ENCODE data around the gene RSPH6A.
"Not testable (repeated sequence)": the region's sequence is repeated elsewhere in the genome, so short reads cannot be mapped to it uniquely, and the experiment has no call there.

Gene RSPH6A

DNA sequence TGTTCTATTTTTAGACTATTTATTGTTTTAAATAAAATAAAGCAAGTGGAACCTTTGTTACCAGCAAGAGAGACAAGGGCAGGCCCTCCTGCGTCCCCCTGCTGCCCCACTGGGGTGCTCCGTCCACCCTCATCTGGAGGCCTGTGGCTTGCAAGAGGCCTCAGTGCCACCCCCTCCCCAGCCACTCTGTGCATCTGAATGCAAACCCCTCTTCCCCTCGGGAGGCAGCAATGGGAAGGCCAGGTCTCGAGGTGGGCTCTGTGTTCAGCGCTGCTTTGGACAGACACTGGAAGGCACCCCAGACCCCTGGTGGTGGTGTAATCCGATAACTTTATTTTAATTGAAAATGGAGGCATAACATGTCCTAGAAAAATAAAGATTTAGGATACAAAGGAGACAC is 50.6 kb downstream of the RSPH6A start:
- DNase-seq (ENCODE audit: low read depth): no peak

DNA sequence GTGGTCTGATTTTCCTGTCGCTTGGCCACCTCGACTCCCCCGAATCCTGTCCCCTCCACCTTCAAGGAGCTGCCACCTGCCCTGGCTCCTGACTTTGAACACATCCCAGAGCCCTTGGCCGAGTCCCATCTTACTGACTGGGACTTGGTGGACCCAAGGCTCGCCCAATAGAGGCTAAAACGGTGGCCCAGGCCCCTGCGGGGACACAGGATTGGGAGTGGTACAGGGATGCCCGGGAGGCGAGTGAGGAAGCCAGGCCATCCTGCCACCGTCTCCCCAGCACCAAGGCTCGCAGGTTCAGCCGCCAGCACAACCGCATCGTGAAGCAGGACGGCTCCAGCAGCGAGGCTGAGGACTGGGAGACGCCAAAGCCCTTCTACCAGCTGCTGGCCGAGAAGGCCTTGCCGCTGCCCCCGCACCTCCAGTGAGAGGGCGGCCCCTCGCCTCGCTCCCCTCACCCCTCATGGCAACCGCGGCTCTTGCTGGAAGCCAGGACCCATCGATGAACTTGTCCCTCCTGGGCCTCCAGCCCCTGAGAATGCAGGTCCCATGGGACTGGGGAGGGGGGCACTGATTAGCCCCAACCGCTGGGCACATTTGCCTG is 51.3 kb downstream of the RSPH6A start:
- no peak for DNase-seq (ENCODE audit: low read depth)

DNA sequence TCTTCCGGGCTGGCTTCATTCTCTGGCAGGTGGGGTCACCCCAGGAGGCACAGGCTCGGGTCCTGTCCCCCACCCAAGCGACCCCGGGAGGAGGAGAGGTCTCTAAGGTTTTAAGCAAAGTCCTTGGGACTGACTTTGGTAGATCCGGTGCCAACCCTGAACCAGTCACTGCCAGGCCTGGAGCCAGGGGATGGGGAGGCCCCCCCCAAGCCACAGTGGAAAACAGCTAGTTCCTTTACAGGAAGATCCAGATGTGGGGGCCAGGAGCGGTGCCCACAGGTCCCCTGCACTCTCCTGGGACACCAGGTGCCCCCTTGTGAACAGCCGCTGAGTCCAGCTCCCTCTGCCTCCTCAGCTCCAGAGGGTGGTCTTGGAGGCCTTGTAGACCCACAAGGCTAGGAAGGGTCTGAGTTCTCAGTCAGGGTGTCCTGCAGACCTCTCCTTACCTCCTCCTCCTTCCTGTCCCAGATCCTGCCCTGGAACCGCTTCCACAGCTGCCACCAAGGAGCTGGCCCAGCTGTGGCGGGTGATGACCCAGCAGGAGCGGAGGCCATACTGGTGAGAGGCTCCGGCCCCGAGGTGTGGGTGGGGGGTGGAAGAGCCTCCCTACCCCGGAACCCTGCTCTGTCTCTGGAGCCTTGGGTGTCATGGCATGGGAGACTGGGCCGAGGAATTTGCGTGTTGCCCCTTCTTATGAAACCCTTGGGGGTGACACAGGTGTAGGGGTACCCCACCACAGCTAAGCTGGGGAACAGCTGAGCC is 52.1 kb downstream of the RSPH6A start:
- no peak for DNase-seq (ENCODE audit: low read depth)

DNA sequence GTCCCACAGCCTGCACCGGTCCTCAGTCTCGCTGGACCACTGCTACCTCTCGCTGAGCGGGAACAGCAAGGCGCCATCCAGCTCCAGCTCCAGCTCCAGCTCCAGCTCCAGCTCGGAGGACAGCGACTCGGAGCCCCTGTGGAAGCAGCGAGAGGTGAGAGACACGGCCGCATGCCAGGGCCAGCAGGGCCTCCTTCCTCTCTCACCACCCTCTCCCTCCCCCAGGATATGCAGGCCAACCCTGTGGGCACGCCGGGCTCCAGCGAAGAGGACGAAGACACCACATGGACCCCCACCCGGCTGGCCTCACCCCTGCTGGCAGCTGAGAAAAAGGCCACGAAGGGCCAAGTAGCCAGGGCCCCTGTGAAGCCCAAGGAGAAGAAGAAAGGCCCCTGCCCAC is 53.4 kb downstream of the RSPH6A start:
- DNase-seq (ENCODE audit: low read depth): no peak

DNA sequence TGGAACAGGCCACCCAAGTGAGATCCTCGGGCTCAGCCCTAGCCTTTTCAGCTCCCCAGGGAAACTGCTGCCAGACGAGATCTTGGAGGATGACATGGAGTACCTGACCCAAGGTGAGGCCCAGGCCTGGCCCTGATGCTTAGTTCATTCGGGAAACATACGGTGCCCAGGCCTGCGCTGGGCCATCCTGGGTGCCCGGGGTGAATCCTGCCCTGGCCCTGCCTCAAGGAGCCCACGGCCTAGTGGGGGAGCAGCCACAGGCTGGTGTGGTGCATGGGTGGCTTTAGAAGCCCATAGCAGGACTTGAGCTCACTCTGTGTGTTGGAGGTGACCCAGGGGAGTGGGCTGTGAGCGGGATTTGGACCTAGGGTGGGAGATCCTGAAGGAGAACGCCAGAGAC is 56.2 kb downstream of the RSPH6A start:
- no peak for DNase-seq (ENCODE audit: low read depth)

DNA sequence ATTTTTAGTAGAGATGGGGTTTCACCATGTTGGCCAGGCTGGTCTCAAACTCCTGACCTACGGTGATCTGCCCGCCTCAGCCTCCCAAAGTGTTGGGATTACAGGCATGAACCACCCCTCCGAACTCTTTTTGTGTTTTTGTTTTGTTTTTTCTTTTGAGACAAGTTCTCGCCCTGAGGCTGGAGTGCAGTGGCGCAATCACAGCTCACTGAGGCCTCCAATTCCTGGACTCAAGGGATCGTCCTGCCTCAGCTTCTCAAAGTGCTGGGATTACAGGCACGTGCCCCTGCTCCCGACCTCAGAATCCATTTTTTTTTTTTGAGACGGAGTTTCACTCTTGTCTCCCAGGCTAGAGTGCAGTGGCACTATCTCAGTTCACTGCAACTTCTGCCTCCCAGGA is 57.4 kb downstream of the RSPH6A start:
- no peak for DNase-seq (ENCODE audit: low read depth)

DNA sequence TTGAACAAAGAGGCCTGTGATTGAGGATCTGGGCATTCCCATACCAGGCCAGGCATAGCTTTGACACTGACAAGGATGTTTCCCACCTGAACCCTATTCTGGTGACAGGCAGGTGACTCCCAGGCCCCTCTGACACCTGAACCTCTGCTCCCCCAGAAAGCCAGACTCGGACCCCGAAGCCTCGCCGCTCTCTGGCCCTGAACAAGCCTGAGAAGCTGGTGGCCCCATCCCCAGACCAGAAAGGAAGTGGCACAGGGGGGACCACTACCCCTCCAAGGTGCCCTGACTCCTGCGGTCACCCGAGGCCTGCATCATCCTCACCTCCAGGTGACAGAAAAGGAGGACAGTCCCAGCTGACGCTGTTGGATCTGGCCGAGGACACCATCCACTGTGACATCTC is 60.8 kb downstream of the RSPH6A start:
- DNase-seq (ENCODE audit: low read depth): no peak

DNA sequence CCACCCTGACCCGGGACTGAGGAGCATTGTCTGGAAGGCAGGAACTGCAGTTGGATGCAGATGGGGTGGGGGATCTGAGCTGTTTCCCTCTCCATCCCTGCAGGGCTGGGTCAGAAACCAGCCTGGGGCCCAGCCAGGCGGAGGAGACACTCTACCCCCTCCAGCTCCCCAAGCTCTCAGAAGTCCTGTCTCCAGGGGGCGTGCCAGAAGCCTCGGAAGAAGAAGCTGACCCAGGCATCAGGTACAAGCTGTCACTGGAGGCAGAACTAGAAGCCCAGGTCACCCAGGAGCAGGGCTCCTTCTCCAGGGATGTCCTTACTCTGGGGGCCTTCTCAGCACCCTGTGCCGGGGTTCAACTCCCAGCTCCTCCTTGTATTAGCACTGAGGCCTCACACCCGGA is 61.6 kb downstream of the RSPH6A start:
- DNase-seq (ENCODE audit: low read depth): no peak

DNA sequence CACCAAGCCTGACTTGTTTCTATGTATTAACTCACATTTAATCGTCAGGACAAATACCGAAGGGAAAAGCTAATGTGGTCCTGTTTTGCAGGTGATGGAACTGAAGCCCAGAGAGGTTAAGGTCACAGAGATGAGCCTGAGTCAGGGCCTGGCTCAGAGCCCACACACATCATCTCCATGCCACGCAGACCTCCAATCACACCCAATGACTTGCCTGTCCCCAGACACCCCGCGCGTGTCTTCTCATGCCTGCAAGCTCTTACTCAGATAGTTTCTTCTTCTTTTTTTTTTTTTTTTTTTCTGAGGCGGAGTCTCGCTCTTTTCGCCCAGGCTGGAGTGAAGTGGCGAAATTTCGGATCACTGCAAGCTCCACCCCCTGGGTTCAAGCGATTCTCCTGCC is 62.5 kb downstream of the RSPH6A start:
- no peak for DNase-seq (ENCODE audit: low read depth)

DNA sequence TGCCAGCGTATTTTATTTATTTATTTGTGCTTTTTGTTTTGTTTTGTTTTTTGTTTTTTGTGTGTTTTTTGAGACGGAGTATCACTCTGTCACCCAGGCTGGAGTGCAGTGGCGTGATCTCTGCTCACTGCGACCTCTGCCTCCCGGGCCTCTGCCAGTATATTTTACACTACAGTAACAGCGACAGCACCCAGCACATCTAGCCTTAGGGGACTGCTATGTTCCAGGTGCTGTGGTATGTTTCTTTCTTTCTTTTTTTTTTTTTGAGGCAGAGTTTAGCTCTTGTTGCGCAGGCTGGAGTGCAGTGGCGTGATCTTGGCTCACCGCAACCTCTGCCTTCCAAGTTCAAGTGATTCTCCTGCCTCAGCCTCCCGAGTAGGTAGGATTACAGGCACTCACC is 63.6 kb downstream of the RSPH6A start:
- not testable (repeated sequence) for DNase-seq (ENCODE audit: low read depth)

DNA sequence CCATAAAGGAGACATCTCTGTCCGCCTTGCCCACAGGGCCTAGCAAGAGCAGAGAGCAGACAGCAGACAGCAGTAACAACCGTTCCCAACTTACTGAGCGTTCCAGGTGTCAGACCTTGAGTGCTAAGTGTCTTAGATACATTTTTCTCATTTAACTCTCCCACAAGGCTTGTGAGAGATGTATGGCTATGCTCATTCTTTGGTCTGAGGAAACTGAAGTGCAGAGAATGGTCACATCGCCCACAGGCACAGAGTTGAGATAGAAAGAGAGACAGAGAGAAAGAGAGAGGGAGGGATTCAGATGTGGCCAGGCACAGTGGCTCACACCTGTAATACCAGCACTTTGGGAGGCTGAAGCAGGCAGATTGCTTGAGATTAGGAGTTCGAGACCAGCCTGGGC is 67.6 kb downstream of the RSPH6A start:
- no peak for DNase-seq (ENCODE audit: low read depth)

DNA sequence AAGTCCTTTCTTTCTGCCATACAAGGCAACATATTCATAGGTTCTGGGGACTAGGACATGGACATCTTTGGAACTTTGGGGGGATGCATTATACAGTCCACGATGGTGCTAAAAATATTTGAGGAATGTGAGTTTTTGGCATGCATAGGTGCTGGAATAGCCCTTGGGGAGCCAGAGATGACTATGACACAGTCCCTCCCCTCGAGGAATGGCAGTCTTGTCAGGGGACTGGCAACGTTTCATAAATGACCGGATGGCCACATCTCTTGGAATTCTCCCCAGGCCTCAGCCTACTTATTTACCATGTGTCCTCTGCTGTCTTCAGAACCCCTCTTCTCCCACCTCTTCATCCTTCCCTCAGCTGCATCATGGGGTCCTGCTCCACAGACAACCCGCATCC is 68.2 kb downstream of the RSPH6A start:
- no peak for DNase-seq (ENCODE audit: low read depth)

Data from activated T-cell treated with anti-CD3 and anti-CD28 coated beads for 24 hours (primary cell).